ENCODE results near the gene MICU1.

DNA sequence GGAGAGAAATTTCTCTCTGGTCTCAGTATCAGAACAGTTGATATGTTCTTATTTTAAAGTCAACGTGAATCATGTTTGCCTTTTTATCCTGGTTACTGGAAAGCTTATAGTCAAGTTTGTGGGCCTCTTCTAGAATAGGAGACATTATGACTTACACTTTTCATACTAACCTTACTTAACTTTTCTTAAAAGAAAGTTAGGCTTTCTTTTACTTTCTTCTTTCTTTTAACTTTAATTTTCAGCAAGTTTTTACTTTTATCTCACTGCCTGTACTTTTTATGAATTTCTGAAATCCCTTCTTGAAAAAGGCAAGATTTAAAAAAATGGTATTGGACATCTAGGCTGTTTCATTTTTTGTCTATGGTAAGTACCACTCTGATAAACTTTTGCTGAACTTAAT lies 195.9 kb downstream of the MICU1 start:
- TF ChIP-seq, protein P1, sequence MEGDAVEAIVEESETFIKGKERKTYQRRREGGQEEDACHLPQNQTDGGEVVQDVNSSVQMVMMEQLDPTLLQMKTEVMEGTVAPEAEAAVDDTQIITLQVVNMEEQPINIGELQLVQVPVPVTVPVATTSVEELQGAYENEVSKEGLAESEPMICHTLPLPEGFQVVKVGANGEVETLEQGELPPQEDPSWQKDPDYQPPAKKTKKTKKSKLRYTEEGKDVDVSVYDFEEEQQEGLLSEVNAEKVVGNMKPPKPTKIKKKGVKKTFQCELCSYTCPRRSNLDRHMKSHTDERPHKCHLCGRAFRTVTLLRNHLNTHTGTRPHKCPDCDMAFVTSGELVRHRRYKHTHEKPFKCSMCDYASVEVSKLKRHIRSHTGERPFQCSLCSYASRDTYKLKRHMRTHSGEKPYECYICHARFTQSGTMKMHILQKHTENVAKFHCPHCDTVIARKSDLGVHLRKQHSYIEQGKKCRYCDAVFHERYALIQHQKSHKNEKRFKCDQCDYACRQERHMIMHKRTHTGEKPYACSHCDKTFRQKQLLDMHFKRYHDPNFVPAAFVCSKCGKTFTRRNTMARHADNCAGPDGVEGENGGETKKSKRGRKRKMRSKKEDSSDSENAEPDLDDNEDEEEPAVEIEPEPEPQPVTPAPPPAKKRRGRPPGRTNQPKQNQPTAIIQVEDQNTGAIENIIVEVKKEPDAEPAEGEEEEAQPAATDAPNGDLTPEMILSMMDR (conservative IDR thresholded peaks at IDR 0.05; ENCODE audit: low read length): no peak
- TF ChIP-seq EZH2phosphoT487 (IDR thresholded peaks at IDR 0.05; ENCODE audit: borderline replicate concordance, low read depth, low read length): no peak

All from OCI-LY7 (cell line).